ENCODE results near the gene NFKBIE. TPM values are rescaled to one million over a fixed set of nuclear protein-coding genes. Genes with fewer than 3 reads are reported as not detected.

Gene NFKBIE
- total and polyA plus RNA-seq, 9 of the 15 experiments (the other 6 are each of a cell fraction or from before 2014, with no cell fraction given) = 2.1 to 16.4 (median 11.7) TPM

DNA sequence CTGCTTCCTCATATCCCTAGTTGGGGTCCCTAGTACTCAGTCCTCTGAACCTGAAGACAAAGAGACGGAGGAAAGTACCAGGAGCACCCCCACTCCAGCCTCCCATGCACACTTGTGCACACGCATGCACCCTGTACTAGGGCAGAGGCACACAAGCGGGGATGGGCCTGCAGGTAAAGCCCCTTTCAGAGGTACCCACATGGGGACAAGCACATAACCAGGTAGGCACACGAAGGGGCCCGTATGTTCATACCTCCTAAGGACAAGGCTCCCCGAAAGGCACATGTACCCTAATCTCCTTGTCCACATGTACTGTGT is 6.0 kb upstream of the NFKBIE start:
- BruUV-seq (replicated peaks) = no TSS peak
- H3K9me1 ChIP-seq (ENCODE audit: control insufficient read depth, insufficient read depth, low read length) = no peaks in the 10 kb centered on the region
- H3K9ac ChIP-seq (ENCODE audit: insufficient read depth in 1 of 2, low read depth in 2 of 2, low read length in 2 of 2) = no peak overlapping the region
- H3K4me1 ChIP-seq (replicated peaks in 1 of 2; ENCODE audit: control insufficient read depth in 2 of 2, insufficient read depth in 2 of 2, low read length in 2 of 2) = peaks cover 0 to 30% of the 10 kb centered on the region in 2 experiments; a peak in 2 of 5 replicates
- H4K20me1 ChIP-seq (replicated peaks; ENCODE audit: control insufficient read depth, insufficient read depth, low read length) = peaks cover 6% of the 10 kb centered on the region; the same call in 1 of the 2 replicates
- ChIA-PET CTCF (ENCODE audit: low intra/inter-chr PET ratio) (no interaction called here), POLR2A (interaction anchor here (0.7 to 4.7 kb wide), 2 partner anchors 24 to 61 kb away, joined by 3 to 24 read pairs; partner anchors contain the start of gene HSP90AB1)
- intact Hi-C loops (cut with micrococcal nuclease) = no loop called here
- no peak overlapping the region for H3K4me3 ChIP-seq
- ATAC-seq = no peak
- H3K79me2 ChIP-seq (ENCODE audit: control insufficient read depth, insufficient read depth, low read length) = no peaks in the 10 kb centered on the region
- no peaks in the 10 kb centered on the region for H3K36me3 ChIP-seq (ENCODE audit: control insufficient read depth, insufficient read depth, low read length)
- no peak overlapping the region for H2AFZ ChIP-seq (ENCODE audit: low read depth, low read length)
- in situ Hi-C loops (cut with MboI) = no loop called here
- WGBS (ENCODE audit: insufficient coverage, low coverage, missing lambda C conversion rate) = 18% methylated on average over 6 of the region's 6 CpGs
- peaks cover 59 to 67% of the 10 kb centered on the region in 2 experiments for H3K27me3 ChIP-seq (ENCODE audit: control insufficient read depth in 2 of 2, insufficient read depth in 2 of 2, low read length in 2 of 2)
- TF ChIP-seq, protein P1, sequence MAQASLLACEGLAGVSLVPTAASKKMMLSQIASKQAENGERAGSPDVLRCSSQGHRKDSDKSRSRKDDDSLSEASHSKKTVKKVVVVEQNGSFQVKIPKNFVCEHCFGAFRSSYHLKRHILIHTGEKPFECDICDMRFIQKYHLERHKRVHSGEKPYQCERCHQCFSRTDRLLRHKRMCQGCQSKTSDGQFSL (CRISPR knock-in tag; IDR thresholded peaks at IDR 0.05) = 0 out of 2 replicates have a peak, but pooled peaks have one; percentile 1
- TF ChIP-seq, protein P1 (tag; IDR thresholded peaks at IDR 0.05) = no peak
- no peak for TF ChIP-seq ZNF146 (CRISPR knock-in tag; IDR thresholded peaks at IDR 0.05; ENCODE audit: unreplicated experiment)
- no peak for TF ChIP-seq ZNF197 (CRISPR knock-in tag; IDR thresholded peaks at IDR 0.05; ENCODE audit: low read depth)
- no peak for TF ChIP-seq MED1 (CRISPR knock-in tag; IDR thresholded peaks at IDR 0.05; ENCODE audit: borderline replicate concordance)
- no peak for TF ChIP-seq ZNF140 (CRISPR knock-in tag; IDR thresholded peaks at IDR 0.05)
- no peak for TF ChIP-seq TAF15 (IDR thresholded peaks at IDR 0.05; ENCODE audit: low read depth, low read length)
- no peak for TF ChIP-seq RBBP5 (IDR thresholded peaks at IDR 0.05; ENCODE audit: borderline replicate concordance, insufficient read depth, low read length, poor library complexity, severe bottlenecking)
- no peak for TF ChIP-seq MECOM (CRISPR knock-in tag; IDR thresholded peaks at IDR 0.05)
- TF ChIP-seq E2F3 (CRISPR knock-in tag; IDR thresholded peaks at IDR 0.05) = no peak
- TF ChIP-seq, protein P2, sequence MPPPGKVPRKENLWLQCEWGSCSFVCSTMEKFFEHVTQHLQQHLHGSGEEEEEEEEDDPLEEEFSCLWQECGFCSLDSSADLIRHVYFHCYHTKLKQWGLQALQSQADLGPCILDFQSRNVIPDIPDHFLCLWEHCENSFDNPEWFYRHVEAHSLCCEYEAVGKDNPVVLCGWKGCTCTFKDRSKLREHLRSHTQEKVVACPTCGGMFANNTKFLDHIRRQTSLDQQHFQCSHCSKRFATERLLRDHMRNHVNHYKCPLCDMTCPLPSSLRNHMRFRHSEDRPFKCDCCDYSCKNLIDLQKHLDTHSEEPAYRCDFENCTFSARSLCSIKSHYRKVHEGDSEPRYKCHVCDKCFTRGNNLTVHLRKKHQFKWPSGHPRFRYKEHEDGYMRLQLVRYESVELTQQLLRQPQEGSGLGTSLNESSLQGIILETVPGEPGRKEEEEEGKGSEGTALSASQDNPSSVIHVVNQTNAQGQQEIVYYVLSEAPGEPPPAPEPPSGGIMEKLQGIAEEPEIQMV (tag; conservative IDR thresholded peaks at IDR 0.05; ENCODE audit: low read depth) = no peak
- TF ChIP-seq, protein P3, sequence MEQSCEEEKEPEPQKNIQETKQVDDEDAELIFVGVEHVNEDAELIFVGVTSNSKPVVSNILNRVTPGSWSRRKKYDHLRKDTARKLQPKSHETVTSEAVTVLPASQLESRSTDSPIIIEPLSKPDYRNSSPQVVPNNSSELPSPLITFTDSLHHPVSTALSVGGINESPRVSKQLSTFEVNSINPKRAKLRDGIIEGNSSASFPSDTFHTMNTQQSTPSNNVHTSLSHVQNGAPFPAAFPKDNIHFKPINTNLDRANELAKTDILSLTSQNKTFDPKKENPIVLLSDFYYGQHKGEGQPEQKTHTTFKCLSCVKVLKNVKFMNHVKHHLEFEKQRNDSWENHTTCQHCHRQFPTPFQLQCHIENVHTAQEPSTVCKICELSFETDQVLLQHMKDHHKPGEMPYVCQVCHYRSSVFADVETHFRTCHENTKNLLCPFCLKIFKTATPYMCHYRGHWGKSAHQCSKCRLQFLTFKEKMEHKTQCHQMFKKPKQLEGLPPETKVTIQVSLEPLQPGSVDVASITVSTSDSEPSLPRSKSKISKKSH (CRISPR knock-in tag; IDR thresholded peaks at IDR 0.05) = no peak
- TF ChIP-seq ZC3H8 (IDR thresholded peaks at IDR 0.05) = no peak
- peak; percentile 47; the same call in 1 of the 2 replicates for TF ChIP-seq EZH2 (IDR thresholded peaks at IDR 0.05; ENCODE audit: borderline replicate concordance, low read depth, low read length)
- TF ChIP-seq, protein P4, sequence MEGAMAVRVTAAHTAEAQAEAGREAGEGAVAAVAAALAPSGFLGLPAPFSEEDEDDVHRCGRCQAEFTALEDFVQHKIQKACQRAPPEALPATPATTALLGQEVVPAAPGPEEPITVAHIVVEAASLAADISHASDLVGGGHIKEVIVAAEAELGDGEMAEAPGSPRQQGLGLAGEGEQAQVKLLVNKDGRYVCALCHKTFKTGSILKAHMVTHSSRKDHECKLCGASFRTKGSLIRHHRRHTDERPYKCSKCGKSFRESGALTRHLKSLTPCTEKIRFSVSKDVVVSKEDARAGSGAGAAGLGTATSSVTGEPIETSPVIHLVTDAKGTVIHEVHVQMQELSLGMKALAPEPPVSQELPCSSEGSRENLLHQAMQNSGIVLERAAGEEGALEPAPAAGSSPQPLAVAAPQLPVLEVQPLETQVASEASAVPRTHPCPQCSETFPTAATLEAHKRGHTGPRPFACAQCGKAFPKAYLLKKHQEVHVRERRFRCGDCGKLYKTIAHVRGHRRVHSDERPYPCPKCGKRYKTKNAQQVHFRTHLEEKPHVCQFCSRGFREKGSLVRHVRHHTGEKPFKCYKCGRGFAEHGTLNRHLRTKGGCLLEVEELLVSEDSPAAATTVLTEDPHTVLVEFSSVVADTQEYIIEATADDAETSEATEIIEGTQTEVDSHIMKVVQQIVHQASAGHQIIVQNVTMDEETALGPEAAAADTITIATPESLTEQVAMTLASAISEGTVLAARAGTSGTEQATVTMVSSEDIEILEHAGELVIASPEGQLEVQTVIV (CRISPR knock-in tag; IDR thresholded peaks at IDR 0.05; ENCODE audit: borderline replicate concordance) = no peak
- no peak overlapping the region for H3K27ac ChIP-seq (ENCODE audit: extremely low read depth, low read depth, low read length)
- H3K4me2 ChIP-seq (ENCODE audit: insufficient read depth, low read length) = no peak overlapping the region
- H3K9me3 ChIP-seq (replicated peaks; ENCODE audit: control insufficient read depth, insufficient read depth, low read depth, low read length) = no peaks in the 10 kb centered on the region
- no peak for DNase-seq (ENCODE audit: extremely low read depth in 1 of 4, low spot score in 3 of 4)
- no peak for FAIRE-seq
